ENCODE data around the gene EVA1C. TPM values are rescaled to one million over a fixed set of nuclear protein-coding genes. Genes with fewer than 3 reads are reported as not detected.
A peak's percentile ranks its signal among the peaks of the same experiment; 100 is the strongest.

The EVA1C gene
- total RNA-seq, 3 donors from 2014 or later (not counting 1 experiment from before 2014, with no cell fraction given), result 14.7 to 27.8 (median 15.8) TPM

GRCh38 chr21:32481875-32482408 is 69.4 kb downstream of the EVA1C start:
- TF ChIP-seq CTCF (IDR thresholded peaks at IDR 0.05), result no peak
- H3K4me1 ChIP-seq (ENCODE audit: control insufficient read depth, insufficient read depth, low read length), result peaks cover 25% of the 10 kb centered on the region
- Mint-ChIP-seq H3K4me3 (peak overlapping the region; percentile 62), H3K27me3 (ENCODE audit: low read depth in 2 of 2) (no peaks in the 10 kb centered on the region), H3K9me3 (no peaks in the 10 kb centered on the region), H3K36me3 (no peaks in the 10 kb centered on the region), H3K4me1 (peaks cover 37 to 50% of the 10 kb centered on the region in 2 donors), H3K27ac (peak overlapping the region; percentile 23 to 71)
- no peaks in the 10 kb centered on the region for H3K36me3 ChIP-seq (ENCODE audit: control insufficient read depth, insufficient read depth, low read length)
- intact Hi-C loops (cut with micrococcal nuclease), result no loop called here
- H3K4me3 ChIP-seq (ENCODE audit: low read length), result no peak overlapping the region
- ATAC-seq (peak in 2 of 3 donors; percentile 19 to 57), DNase-seq (no peak)
- no peak overlapping the region for H3K27ac ChIP-seq (ENCODE audit: low read length)
- no peaks in the 10 kb centered on the region for H3K27me3 ChIP-seq (ENCODE audit: control insufficient read depth, insufficient read depth, low read length)
- 65% methylated on average over 9 of the region's 9 CpGs for WGBS (ENCODE audit: insufficient coverage)
- no peaks in the 10 kb centered on the region for H3K9me3 ChIP-seq (ENCODE audit: control insufficient read depth, insufficient read depth, low read length)

- H3K4me3 ChIP-seq (ENCODE audit: low read length), result no peak overlapping the region
- peaks cover 25% of the 10 kb centered on the region for H3K4me1 ChIP-seq (ENCODE audit: control insufficient read depth, insufficient read depth, low read length)
- ATAC-seq (peak in 1 of 3 donors; percentile 18), DNase-seq (no peak)
- 94% methylated on average over 11 of the region's 11 CpGs for WGBS (ENCODE audit: insufficient coverage)
- no peaks in the 10 kb centered on the region for H3K27me3 Mint-ChIP-seq (ENCODE audit: low read depth in 2 of 2)
- TF ChIP-seq CTCF (IDR thresholded peaks at IDR 0.05), result no peak
- no peak overlapping the region for H3K27ac ChIP-seq (ENCODE audit: low read length)
- peak overlapping the region; percentile 23 to 71 for H3K27ac Mint-ChIP-seq
- H3K36me3 Mint-ChIP-seq, result no peaks in the 10 kb centered on the region
- intact Hi-C loops (cut with micrococcal nuclease), result no loop called here
- H3K27me3 ChIP-seq (ENCODE audit: control insufficient read depth, insufficient read depth, low read length), result no peaks in the 10 kb centered on the region
- no peaks in the 10 kb centered on the region for H3K9me3 ChIP-seq (ENCODE audit: control insufficient read depth, insufficient read depth, low read length)
- peaks cover 37 to 50% of the 10 kb centered on the region in 2 donors for H3K4me1 Mint-ChIP-seq
- H3K9me3 Mint-ChIP-seq, result no peaks in the 10 kb centered on the region
- peak overlapping the region; percentile 62 for H3K4me3 Mint-ChIP-seq
- no peaks in the 10 kb centered on the region for H3K36me3 ChIP-seq (ENCODE audit: control insufficient read depth, insufficient read depth, low read length)
These were observed 70.2 kb downstream of the EVA1C start for GRCh38 chr21:32482565-32483292.

- no peak for TF ChIP-seq CTCF (IDR thresholded peaks at IDR 0.05)
- Histone ChIP-seq H3K36me3 (ENCODE audit: control insufficient read depth, insufficient read depth, low read length) (no peaks in the 10 kb centered on the region), H3K4me1 (ENCODE audit: control insufficient read depth, insufficient read depth, low read length) (peaks cover 25% of the 10 kb centered on the region), H3K27me3 (ENCODE audit: control insufficient read depth, insufficient read depth, low read length) (no peaks in the 10 kb centered on the region), H3K27ac (ENCODE audit: low read length) (no peak overlapping the region), H3K4me3 (ENCODE audit: low read length) (no peak overlapping the region), H3K9me3 (ENCODE audit: control insufficient read depth, insufficient read depth, low read length) (no peaks in the 10 kb centered on the region)
- no peak for DNase-seq
- Mint-ChIP-seq H3K9me3 (no peaks in the 10 kb centered on the region), H3K27ac (peak overlapping the region in 1 of 2 donors; percentile 71), H3K4me1 (peaks cover 37 to 50% of the 10 kb centered on the region in 2 donors), H3K27me3 (ENCODE audit: low read depth in 2 of 2) (no peaks in the 10 kb centered on the region), H3K36me3 (no peaks in the 10 kb centered on the region), H3K4me3 (no peak overlapping the region)
- intact Hi-C loops (cut with micrococcal nuclease), result no loop called here
- no peak for ATAC-seq
- WGBS (ENCODE audit: insufficient coverage), result 94% methylated on average over 2 of the region's 2 CpGs
These were observed 70.7 kb downstream of the EVA1C start for GRCh38 chr21:32483293-32483595.

All from natural killer cell (primary cell).